Mesendoderm (in vitro differentiated cells): ENCODE data around the gene TGOLN2.
A peak's percentile ranks its signal among the peaks of the same experiment; 100 is the strongest.

Experiments
- DNase-seq: peaks from one replicate; pipeline ENCODE4 v3.0.0; 2013
- H2AK5ac ChIP-seq: 2 replicates; pipeline ENCODE4 v1.6.1; 2013; ENCODE audit warnings: low read length, inconsistent platforms
- H2BK120ac ChIP-seq: 2 replicates; pipeline ENCODE4 v1.6.1; 2013; ENCODE audit warnings: low read depth, mild to moderate bottlenecking, low read length, moderate library complexity, mixed read lengths
- H2BK15ac ChIP-seq: replicated peaks from 2 replicates; pipeline ENCODE4 v1.6.1; 2013; ENCODE audit warnings: low read depth, mild to moderate bottlenecking, moderate library complexity
- H2BK5ac ChIP-seq: 2 replicates; pipeline ENCODE4 v1.6.1; 2013; ENCODE audit warnings: low read length, inconsistent platforms
- H3K18ac ChIP-seq: 2 replicates; pipeline ENCODE4 v1.6.1; 2013; ENCODE audit warnings: mild to moderate bottlenecking, low read length, mixed read lengths
- H3K23ac ChIP-seq: one replicate; pipeline ENCODE4 v1.6.1; 2013; ENCODE audit warnings: low read length
- H3K27ac ChIP-seq: 2 replicates; pipeline ENCODE4 v1.5.1; 2013; ENCODE audit warnings: low read depth, mild to moderate bottlenecking, inconsistent platforms, low read length, moderate library complexity
- H3K27me3 ChIP-seq: 2 replicates; pipeline ENCODE4 v1.6.1; 2013; ENCODE audit warnings: low read length, control low read depth, mild to moderate bottlenecking, inconsistent platforms; ENCODE audit not compliant: insufficient read depth, poor library complexity
- H3K36me3 ChIP-seq: 2 replicates; pipeline ENCODE4 v1.6.1; 2013; ENCODE audit warnings: low read length, inconsistent platforms; ENCODE audit not compliant: control insufficient read depth, insufficient read depth
- H3K4ac ChIP-seq: one replicate; pipeline ENCODE4 v1.6.1; 2013; ENCODE audit warnings: low read depth, mild to moderate bottlenecking, low read length, moderate library complexity
- H3K4me1 ChIP-seq: 2 replicates; pipeline ENCODE4 v1.6.1; 2013; ENCODE audit warnings: low read depth, low read length, inconsistent platforms; ENCODE audit not compliant: control insufficient read depth
- H3K4me2 ChIP-seq: 2 replicates; pipeline ENCODE4 v1.6.1; 2013; ENCODE audit warnings: low read length
- H3K4me3 ChIP-seq: 2 replicates; pipeline ENCODE4 v1.5.1; 2013; ENCODE audit warnings: mild to moderate bottlenecking, low read length
- H3K56ac ChIP-seq: one replicate; pipeline ENCODE4 v1.6.1; 2013; ENCODE audit warnings: low read length
- H3K79me1 ChIP-seq: 2 replicates; pipeline ENCODE4 v1.6.1; 2013; ENCODE audit warnings: low read length, inconsistent platforms
- H3K79me2 ChIP-seq: 2 replicates; pipeline ENCODE4 v1.6.1; 2013; ENCODE audit warnings: mild to moderate bottlenecking, low read length; ENCODE audit not compliant: control insufficient read depth, insufficient read depth
- H3K9ac ChIP-seq: 2 replicates; pipeline ENCODE4 v1.6.1; 2013; ENCODE audit warnings: low read length, inconsistent platforms
- H4K5ac ChIP-seq: one replicate; pipeline ENCODE4 v1.6.1; 2013; ENCODE audit warnings: low read length
- H4K8ac ChIP-seq: one replicate; pipeline ENCODE4 v1.6.1; 2013; ENCODE audit warnings: low read depth, mild to moderate bottlenecking, control low read depth, low read length, moderate library complexity
- WGBS: extraction: QIAGEN DNeasy Blood & Tissue Kit; methylation state at CpG from one replicate; pipeline ENCODE4 v1.1.7; 2013; ENCODE audit warnings: low lambda C conversion rate, missing lambda C conversion rate; ENCODE audit not compliant: insufficient coverage; ENCODE audit errors: extremely low coverage; 5-methylcytosine and 5-hydroxymethylcytosine counted together

Gene TGOLN2

DNA sequence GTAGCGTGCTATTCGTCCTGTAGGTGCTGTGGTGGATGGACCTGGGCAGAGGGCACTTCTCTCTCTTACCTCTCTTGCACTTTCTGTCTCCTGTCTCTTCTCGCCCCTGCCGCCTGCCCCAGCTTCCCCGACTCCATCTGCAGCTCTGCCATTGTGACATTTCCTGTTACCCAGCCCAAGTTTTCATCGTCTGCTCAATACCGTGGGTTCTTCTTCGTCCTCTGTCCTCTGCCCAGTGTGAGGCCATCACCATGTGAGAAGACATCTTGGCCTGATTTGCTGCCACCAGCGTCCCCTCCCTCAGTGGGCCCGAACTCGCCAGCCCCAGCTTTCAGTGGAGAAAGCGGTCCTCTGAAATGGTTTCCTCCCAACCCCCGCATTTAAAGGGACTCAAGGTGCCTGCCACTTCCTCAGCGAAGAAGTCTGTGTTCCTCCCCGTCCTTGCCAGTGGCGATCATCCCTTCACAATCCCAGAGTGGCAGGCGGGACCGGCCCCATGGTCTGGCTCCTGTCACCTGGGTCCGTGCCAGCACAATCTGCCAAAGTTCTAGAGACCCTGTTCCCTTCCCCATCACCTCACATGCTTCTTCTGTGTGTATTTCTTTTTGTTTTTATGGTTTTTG lies 18.0 kb downstream of the TGOLN2 start:
- no peak overlapping the region for H3K18ac ChIP-seq
- H3K79me1 ChIP-seq: no peaks in the 10 kb centered on the region
- H3K56ac ChIP-seq: no peak overlapping the region
- H3K4ac ChIP-seq: no peak overlapping the region
- H2AK5ac ChIP-seq: no peak overlapping the region
- no peaks in the 10 kb centered on the region for H3K27me3 ChIP-seq
- no peak overlapping the region for H3K27ac ChIP-seq
- H3K9ac ChIP-seq: peak overlapping the region; percentile 18
- no peaks in the 10 kb centered on the region for H3K79me2 ChIP-seq
- H3K4me1 ChIP-seq: peaks cover 8% of the 10 kb centered on the region
- H3K36me3 ChIP-seq: no peaks in the 10 kb centered on the region
- H4K5ac ChIP-seq: no peak overlapping the region
- H2BK15ac ChIP-seq: no peak overlapping the region
- H3K4me3 ChIP-seq: no peak overlapping the region
- H2BK5ac ChIP-seq: no peak overlapping the region
- H4K8ac ChIP-seq: no peak overlapping the region
- H2BK120ac ChIP-seq: no peak overlapping the region
- peak; percentile 32 for DNase-seq
- WGBS: no CpG with 5 or more reads among the region's 19 CpGs
- H3K4me2 ChIP-seq: no peak overlapping the region
- no peak overlapping the region for H3K23ac ChIP-seq

DNA sequence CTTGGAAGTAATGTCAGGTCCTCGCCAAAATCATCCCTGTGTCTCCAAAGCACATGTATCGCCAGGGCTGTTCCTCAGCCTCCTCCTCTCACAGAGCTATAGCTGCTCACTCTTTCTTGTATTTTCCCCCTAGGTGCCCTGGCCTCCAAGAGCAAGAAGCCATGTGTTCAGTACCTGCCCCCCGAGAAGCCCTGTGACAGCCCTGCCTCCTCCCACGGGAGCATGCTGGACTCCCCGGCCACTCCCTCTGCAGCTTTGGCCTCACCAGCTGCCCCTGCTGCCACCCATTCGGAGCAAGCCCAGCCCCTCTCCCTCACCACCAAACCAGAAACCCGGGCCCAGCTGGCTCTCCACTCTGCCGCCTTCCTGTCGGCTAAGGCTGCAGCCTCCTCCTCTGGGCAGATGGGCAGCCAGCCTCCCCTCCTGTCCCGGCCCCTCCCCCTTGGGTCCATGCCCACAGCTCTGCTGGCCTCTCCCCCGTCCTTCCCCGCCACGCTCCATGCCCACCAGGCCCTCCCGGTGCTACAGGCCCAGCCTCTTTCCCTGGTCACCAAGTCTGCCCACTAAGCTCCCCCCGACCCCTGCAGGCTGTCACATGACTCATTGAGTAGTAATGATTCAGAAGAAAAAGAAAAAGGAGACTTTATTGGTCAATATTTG lies 18.8 kb downstream of the TGOLN2 start:
- Histone ChIP-seq H4K8ac (no peak overlapping the region), H2AK5ac (no peak overlapping the region), H3K79me1 (no peaks in the 10 kb centered on the region), H3K4ac (no peak overlapping the region), H3K23ac (no peak overlapping the region), H3K27ac (no peak overlapping the region), H3K9ac (no peak overlapping the region), H3K27me3 (no peaks in the 10 kb centered on the region), H2BK5ac (no peak overlapping the region), H2BK15ac (no peak overlapping the region), H3K79me2 (no peaks in the 10 kb centered on the region), H3K36me3 (no peaks in the 10 kb centered on the region), H3K56ac (peak overlapping the region; percentile 50), H3K18ac (no peak overlapping the region), H3K4me1 (peaks cover 8% of the 10 kb centered on the region), H2BK120ac (no peak overlapping the region), H4K5ac (no peak overlapping the region), H3K4me3 (no peak overlapping the region), H3K4me2 (no peak overlapping the region)
- WGBS: no CpG with 5 or more reads among the region's 15 CpGs
- DNase-seq: no peak

DNA sequence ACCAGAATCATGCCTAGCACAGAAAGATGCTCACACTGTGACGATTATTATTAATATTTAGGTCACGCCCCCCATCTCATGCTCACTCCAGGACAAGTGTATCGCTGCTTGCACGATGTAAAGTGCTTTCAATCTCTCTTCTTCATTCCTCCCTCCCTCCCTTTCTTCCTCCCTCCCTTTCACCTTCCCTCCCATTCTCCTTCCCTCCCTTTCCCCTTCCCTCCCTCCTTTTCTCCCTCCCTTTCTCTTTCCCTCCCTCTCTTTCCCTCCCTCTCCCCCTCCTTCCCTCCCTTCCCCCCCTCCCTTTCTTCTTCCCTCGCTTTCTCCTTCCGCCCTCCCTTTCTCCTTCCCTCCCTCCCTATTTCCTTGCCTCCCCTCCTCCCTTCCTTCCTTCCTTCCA lies 19.6 kb downstream of the TGOLN2 start:
- WGBS: 100% methylated on average over 2 of the region's 6 CpGs
- Histone ChIP-seq H3K23ac (no peak overlapping the region), H3K4me2 (no peak overlapping the region), H3K27ac (no peak overlapping the region), H3K4ac (no peak overlapping the region), H3K56ac (no peak overlapping the region), H2BK120ac (no peak overlapping the region), H4K5ac (no peak overlapping the region), H3K9ac (no peak overlapping the region), H3K79me1 (no peaks in the 10 kb centered on the region), H3K27me3 (no peaks in the 10 kb centered on the region), H3K79me2 (no peaks in the 10 kb centered on the region), H3K4me1 (peaks cover 8% of the 10 kb centered on the region), H2BK15ac (no peak overlapping the region), H4K8ac (no peak overlapping the region), H2AK5ac (no peak overlapping the region), H2BK5ac (no peak overlapping the region), H3K4me3 (no peak overlapping the region), H3K18ac (no peak overlapping the region), H3K36me3 (no peaks in the 10 kb centered on the region)
- peak; percentile 37 for DNase-seq

GRCh38 chr2:85307527-85307897 lies 20.3 kb downstream of the TGOLN2 start:
- Histone ChIP-seq H2BK5ac (no peak overlapping the region), H3K27ac (no peak overlapping the region), H3K79me1 (no peaks in the 10 kb centered on the region), H4K8ac (no peak overlapping the region), H3K79me2 (no peaks in the 10 kb centered on the region), H2BK15ac (no peak overlapping the region), H3K4ac (no peak overlapping the region), H3K4me3 (no peak overlapping the region), H2AK5ac (no peak overlapping the region), H3K27me3 (no peaks in the 10 kb centered on the region), H3K18ac (no peak overlapping the region), H3K56ac (no peak overlapping the region), H2BK120ac (no peak overlapping the region), H3K4me1 (peaks cover 8% of the 10 kb centered on the region), H3K23ac (no peak overlapping the region), H4K5ac (no peak overlapping the region), H3K36me3 (no peaks in the 10 kb centered on the region), H3K9ac (no peak overlapping the region), H3K4me2 (no peak overlapping the region)
- WGBS: no CpG with 5 or more reads among the region's 9 CpGs
- no peak for DNase-seq

- Histone ChIP-seq H3K18ac (no peak overlapping the region), H3K27me3 (no peaks in the 10 kb centered on the region), H3K4me3 (no peak overlapping the region), H2BK5ac (no peak overlapping the region), H2BK120ac (no peak overlapping the region), H2BK15ac (no peak overlapping the region), H3K56ac (no peak overlapping the region), H4K5ac (no peak overlapping the region), H3K36me3 (no peaks in the 10 kb centered on the region), H3K27ac (no peak overlapping the region), H3K4ac (no peak overlapping the region), H2AK5ac (no peak overlapping the region), H3K4me1 (no peaks in the 10 kb centered on the region), H3K79me2 (no peaks in the 10 kb centered on the region), H3K23ac (no peak overlapping the region), H3K9ac (no peak overlapping the region), H3K79me1 (no peaks in the 10 kb centered on the region), H3K4me2 (no peak overlapping the region), H4K8ac (no peak overlapping the region)
- no peak for DNase-seq
- no CpG with 5 or more reads among the region's 28 CpGs for WGBS
Measured at GRCh38 chr2:85303780-85304531, 23.8 kb downstream of the TGOLN2 start.
